Activated CD4-positive, alpha-beta T cell treated with anti-CD3 and anti-CD28 coated beads, Interleukin-2, amount 50 U/mL, for 4 hours (primary cell): ENCODE measurements around the gene IFRD2.
"Not testable (repeated sequence)": the region's sequence is repeated elsewhere in the genome, so short reads cannot be mapped to it uniquely, and the experiment has no call there.

ENCODE experiments used
- DNase-seq, 2 experiments: peaks; one replicate each; pipeline ENCODE4 v3.0.0-alpha.2; 2020

Gene IFRD2

DNA sequence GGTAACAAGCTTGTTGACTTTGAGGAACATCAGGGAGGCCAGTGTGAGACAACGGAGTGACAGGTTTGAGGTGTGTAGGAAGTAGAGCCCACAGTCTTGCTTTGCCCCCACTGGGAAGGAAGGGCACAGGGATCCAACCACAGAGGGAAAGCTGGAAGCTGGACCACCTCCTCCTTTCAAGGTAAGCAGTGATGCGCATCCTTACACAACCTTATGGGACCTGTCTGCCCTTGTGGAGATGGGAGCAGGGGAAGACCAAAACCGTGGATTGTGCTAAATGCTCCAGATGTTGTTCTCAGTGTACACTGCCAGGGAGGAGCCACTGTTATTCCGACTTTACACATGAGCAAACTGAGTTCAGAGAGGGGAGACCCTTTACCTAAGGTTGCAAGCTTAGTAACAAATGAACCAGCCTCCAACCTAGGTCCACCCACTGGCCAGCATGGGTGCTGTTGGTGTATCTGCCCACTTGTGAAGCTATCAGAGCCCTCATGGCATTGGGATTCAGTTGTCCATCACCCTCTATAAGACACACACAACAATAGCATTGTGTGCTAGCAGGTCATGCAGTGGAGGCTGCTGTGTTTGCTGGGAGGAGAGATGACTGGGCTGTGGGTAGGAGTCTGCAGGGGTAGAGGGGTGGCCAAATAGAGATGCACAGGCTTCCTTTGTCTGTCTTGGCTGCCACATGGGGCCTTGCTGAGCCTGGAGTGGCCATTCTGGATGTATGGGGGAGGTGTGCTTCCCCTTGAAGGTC is 13.9 kb downstream of the IFRD2 start:
- no peak for DNase-seq

GRCh38 chr3:50276762-50277101 is 15.5 kb downstream of the IFRD2 start:
- DNase-seq, result no peak

DNA sequence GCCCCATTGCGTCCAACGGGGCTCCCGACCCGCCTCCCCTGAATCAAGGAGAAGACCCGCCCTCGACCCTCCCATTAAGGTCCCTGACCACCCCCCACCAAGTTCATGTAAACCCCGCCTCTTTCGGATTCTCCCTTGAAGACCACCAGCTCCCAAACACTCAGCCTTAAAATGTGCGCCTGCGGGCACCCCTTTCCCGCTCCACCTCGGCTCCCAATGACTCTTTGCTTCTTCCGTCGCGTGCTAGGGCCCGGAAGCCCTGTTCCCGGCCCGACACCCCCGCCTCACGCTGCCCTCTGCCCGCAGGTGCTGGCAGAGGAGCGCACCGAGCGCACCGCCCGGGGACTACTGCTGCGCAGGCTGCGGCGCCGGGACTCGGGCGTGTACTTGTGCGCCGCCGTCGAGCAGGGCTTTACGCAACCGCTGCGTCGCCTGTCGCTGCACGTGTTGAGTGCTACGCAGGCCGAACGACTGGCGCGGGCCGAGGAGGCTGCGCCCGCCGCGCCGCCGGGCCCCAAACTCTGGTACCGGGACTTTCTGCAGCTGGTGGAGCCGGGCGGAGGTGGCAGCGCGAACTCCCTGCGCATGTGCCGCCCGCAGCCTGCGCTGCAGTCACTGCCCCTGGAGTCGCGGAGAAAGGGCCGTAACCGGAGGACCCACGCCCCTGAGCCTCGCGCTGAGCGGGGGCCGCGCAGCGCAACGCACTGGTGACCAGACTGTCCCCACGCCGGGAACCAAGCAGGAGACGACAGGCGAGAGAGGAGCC is 16.1 kb downstream of the IFRD2 start:
- DNase-seq, result no peak

DNA sequence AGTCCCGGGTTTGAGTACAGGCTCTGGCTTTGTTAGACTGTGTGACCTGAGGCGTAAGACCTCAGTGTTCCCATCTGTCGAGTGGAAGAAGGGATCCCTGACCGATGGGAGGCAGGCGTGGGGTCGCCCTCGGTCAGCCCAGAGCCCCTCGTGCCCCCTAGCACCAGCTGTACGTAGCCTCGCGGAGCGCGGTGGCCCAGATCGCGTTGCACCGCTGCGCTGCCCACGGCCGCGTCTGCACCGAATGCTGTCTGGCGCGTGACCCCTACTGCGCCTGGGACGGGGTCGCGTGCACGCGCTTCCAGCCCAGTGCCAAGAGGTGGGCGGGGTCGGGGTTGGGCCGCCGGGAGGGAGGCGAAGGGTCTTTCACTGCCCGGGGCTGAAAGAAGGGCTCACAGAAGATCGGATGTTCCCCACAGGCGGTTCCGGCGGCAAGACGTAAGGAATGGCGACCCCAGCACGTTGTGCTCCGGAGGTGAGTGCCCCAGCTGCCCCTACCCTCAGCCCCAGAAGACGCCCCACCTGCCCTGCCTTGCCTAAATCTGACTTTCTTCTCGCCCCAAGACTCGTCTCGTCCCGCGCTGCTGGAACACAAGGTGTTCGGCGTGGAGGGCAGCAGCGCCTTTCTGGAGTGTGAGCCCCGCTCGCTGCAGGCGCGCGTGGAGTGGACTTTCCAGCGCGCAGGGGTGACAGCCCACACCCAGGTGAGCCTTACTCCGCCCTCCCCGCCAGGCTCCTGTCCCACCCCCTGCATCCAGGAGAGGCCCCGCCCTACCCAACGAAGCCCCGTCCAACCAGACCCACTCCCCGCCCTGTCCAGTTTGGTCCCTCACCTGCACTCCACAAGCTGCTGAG is 16.9 kb downstream of the IFRD2 start:
- no peak for DNase-seq

DNA sequence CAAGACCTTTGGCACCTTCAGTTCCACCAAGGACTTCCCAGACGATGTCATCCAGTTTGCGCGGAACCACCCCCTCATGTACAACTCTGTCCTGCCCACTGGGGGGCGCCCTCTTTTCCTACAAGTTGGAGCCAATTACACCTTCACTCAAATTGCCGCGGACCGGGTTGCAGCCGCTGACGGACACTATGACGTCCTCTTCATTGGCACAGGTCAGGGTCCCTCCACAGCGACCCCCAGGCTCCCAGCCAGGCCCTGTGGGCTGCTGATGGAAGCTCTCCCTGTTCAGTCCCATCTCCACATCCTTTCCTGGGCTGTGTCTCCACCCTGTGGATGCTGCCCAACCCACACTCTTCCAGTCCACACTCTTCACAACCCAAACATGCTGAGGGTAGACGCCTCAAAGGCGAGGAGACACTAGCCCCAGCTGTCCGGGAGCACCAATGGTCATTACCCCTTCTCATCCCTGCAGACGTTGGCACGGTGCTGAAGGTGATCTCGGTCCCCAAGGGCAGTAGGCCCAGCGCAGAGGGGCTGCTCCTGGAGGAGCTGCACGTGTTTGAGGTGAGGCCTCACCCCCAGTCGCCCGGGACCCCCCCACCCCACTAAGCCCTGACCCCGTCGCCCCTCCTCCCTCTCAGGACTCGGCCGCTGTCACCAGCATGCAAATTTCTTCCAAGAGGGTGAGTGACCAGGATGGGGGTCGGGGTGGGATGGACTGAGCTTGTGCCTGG is 17.7 kb downstream of the IFRD2 start:
- peak; percentile 70 to 71 for DNase-seq

DNA sequence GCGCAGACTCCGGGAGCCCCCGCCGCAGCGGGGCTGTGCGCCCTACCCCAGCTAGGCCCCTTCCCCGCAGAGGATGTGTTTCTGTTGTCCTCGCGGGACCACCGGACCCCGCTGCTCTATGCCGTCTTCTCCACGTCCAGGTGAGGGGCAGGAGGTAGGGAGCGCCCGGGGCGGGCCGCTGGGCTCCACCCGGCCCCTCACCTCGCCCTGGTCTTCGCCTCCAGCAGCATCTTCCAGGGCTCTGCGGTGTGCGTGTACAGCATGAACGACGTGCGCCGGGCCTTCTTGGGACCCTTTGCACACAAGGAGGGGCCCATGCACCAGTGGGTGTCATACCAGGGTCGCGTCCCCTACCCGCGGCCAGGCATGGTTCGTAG is 18.6 kb downstream of the IFRD2 start:
- DNase-seq, result no peak

DNA sequence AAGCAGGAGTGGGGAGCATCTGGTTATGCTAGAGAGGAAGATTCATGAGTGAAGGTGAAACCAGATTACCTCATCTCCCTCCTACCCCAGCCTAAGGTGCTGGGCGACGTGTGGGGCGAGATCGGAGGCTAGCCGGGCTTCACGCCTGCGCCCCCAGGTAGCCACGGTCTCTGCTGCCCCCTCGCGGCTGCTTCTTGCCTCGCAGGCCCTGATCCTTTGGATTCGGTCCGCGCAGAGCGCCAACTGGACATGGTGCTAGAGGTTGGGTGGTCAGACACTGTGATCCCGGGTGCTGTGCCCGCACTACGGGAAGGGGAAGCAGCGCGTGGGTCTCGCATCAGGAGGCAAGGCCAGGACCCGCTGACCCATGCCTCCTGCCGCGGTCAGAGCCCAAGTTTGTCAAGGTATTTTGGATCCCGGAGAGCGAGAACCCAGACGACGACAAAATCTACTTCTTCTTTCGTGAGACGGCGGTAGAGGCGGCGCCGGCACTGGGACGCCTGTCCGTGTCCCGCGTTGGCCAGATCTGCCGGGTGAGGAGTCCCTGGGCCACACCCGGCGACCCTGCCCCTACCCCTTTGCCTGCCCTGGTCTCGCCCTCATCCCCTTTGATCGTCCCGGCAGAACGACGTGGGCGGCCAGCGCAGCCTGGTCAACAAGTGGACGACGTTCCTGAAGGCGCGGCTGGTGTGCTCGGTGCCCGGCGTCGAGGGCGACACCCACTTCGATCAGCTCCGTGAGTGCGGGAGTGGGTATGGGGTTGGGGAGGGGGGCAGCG is 19.1 kb downstream of the IFRD2 start:
- peak; percentile 84 to 86 for DNase-seq

DNA sequence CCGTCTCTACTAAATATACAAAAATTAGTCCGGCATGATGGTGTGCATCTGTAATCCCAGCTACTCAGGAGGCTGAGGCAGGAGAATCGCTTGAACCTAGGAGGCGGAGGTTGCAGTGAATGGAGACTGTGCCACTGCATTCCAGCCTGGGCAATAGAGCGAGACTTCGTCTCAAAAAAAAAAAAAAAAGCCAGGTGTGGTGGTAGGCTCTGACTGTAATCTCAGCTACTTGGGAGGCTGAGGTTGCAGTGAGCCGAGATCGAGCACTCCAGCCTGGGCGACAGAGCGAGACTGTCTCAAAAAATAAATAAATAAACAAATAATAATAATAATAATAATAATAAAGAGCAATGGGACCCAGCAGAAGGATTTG is 19.7 kb downstream of the IFRD2 start:
- not testable (repeated sequence) for DNase-seq

DNA sequence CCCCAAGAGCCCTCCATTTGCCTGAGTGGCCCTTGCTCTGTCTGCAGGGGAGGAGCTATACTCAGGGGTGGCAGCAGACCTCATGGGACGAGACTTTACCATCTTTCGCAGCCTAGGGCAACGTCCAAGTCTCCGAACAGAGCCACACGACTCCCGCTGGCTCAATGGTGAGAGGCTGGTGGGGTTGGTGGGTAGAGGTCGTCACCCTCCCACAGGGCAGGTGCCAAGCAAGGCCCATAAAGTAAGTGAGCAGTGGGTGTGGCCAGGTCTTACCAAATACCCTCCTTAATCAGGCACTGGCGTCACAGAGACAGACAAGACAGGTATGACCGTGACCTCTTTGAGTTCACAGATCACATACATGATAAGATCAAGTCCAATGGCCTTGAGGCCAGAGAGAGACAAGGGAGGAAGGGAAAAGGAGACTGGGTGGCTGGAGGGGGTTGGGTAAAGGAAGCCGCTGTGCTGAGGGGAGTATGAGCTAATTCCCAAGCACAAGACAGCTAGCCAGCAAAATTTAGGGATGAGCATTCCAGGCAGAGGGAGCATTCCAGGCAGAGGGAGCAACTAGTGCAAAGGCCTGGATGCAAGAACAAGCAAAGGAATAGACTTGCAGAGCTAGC is 20.8 kb downstream of the IFRD2 start:
- no peak for DNase-seq

DNA sequence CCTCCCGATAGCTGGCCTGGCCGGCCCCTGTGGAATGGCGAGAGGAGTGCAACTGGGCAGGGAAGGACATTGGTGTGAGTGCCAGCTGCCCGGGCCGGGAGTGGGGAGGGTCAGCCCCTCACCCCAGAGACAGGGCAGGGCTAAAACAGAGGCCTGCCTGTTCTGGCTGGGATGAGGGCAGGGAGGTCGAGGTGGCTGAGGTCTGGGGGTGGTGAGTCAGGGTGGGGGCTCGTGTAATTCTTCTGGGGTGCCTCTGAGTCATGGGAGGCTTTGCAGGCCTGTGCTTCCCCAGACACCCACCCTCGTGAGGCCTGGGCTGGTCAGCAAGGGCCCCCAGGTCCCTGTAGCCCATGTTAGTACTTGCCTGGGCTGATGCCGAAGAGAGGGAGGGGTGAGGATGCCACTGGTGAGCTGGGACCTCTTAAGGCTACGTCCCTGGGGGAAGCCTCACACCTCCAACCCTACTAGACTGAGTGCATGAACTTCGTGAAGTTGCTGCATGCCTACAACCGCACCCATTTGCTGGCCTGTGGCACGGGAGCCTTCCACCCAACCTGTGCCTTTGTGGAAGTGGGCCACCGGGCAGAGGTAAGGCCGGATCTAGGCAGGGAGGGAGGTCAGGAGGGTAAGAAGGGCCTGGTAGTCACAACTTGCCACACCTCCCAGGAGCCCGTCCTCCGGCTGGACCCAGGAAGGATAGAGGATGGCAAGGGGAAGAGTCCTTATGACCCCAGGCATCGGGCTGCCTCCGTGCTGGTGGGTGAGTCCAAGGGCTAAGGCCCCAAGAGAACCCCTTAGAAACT is 21.6 kb downstream of the IFRD2 start:
- no peak for DNase-seq

GRCh38 chr3:50269977-50270413 is 22.2 kb downstream of the IFRD2 start:
- DNase-seq, result no peak

- no peak for DNase-seq
Measured at GRCh38 chr3:50269460-50269859, 22.8 kb downstream of the IFRD2 start.

DNA sequence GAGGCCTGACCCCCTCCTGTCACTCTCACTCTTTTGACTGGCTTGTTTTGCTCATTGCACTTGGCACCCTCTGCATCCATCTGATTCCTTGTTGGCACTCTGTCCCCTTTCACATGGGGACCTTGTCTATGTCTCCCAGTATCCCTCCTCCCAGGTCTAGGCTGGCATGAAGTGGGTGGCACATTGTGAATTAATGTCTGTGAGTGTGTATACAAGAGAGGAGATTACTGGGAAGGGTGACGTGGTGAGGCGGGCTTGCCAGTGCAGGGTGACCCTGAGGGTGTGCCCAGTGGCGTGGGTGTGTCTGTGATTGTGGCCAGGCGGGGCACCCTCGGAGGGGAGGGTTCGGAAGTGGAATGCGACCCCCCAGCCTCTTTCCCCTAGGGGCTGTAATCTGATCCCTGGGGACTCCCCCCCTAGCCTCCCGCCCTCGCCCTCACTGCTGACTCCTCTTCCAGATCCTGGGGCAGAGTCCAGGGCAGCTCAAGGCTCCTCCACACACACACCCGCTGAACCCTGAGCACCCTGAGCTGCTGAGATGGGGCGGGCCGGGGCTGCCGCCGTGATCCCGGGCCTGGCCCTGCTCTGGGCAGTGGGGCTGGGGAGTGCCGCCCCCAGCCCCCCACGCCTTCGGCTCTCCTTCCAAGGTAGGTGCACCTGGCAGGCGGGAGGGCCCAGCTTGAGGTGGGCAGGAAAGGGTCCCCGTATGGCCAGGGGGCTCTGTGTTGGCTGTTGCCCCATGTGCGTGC is 23.4 kb downstream of the IFRD2 start, which contains the start of gene SEMA3B:
Gene SEMA3B (plus strand): TSS at position 445 of the 749 bp plus-strand sequence. CDS start 94 bp downstream, at position 539.
- no peak for DNase-seq

DNA sequence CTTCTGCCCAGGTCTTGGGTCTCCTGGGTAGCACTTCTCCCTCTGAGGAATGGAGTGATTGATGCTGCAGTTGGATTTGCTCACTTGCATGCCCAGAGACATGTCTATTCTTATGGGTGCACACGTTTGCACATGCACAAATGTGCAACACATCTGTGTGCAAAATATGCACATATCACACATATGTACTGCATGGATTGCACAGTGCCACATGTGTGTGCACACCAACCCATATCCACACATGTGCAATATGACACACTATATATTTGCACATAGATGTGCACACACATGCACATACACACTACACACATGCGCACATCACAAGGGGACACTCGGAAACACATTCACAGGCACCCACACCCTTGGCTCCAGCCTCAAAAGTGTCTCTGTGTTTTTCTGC is 24.0 kb downstream of the IFRD2 start:
- no peak for DNase-seq

DNA sequence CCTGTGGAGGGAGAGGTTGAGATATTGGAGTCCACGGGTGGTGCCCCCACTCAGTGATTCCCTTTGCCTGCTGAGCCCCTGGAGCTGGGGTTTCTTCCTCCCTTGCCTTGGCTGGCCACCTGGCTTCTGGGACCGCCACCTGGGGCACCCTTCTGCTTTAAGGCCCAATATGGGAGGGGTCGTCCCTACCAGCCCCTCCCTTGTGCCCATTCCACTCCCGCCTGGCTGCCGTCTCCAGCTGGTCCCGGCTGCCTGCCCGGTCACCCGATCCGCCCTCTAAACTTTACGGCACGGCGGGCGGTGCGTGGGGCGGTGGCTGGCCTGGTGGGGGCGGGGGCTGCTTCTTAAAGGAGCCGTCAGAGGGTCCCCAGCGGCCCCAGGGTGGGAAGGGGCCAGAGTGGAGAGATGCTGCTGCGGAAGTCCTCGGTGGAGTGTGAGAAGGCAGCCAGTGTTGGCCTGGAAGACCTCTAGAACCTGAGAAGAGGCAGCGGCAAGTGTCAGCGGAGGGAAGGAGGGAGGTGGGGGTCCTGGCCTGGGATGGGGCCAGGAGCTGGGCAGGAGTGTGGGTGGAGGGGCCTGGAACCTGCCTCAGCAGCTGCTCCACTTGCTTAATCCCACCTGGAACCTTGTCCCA is 24.8 kb downstream of the IFRD2 start:
- DNase-seq, result no peak

DNA sequence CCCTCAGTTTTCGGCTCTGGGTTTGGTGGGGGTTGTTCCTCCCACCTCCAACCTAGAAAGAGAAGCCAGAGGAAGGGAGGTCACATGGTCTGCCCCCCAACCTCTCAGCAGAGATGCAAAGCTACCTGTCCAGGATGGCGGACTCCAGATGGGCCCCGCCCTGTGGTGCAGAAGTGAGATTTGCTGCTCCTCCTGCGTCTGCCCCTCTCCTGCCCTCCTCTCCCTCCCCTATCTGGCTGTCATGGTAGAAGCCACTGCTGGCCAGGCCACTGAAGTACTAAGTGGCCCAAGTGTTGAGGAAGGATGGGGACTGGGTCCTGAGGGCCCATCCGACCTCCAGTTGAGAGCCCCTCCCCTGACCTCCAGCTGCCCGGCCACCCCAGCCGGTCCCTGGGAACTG is 25.4 kb downstream of the IFRD2 start:
- DNase-seq, result no peak

- no peak for DNase-seq
Measured at GRCh38 chr3:50266017-50266416, 26.2 kb downstream of the IFRD2 start.

GRCh38 chr3:50265571-50265970 is 26.7 kb downstream of the IFRD2 start:
- DNase-seq, result no peak

DNA sequence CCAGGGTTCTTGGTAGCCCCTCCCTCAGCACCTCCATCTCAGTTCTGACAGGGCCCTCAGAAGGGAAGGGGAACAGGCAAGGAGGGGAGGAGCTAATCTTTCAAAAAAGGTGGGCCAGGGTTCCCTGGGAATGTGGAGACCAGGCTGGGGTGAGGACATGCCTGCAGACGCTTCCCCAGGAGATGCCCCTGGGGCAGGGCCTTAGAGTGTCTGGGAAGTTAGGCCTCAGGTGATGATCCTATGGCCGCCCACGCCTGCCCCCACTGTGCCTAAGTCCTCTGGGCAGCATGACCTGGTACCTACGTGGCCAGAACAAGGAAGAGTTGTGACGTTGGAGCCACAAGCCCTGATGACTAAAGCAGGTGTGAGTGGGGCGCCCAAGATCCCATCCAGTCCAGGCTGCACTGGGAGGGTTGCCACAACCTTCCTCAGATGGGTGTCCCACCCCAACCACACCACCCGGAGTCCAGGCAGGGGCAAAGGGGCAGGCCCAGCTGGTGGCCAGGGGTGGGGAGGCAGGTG is 27.2 kb downstream of the IFRD2 start:
- DNase-seq, result no peak
